Stimulated activated CD8-positive, alpha-beta memory T cell treated with anti-CD3 and anti-CD28 coated beads, Interleukin-7, amount 100 ng/mL, for 24 hours (primary cell): ENCODE measurements around the gene TLL1.

Experiments used
- DNase-seq: peaks from one replicate; pipeline ENCODE4 v3.0.0-alpha.2; 2020; ENCODE audit warnings: low read depth

The TLL1 gene

GRCh38 chr4:165872461-165873297 lies at the start of gene TLL1:
Gene TLL1, plus strand, starts transcription at chr4:165873237. Its CDS starts 668 bp downstream, at chr4:165873905.
- no peak for DNase-seq

GRCh38 chr4:165826166-165826565 lies 46.9 kb upstream of the TLL1 start:
- DNase-seq: no peak

GRCh38 chr4:165827018-165827417 lies 46.0 kb upstream of the TLL1 start:
- no peak for DNase-seq

GRCh38 chr4:165828928-165829327 lies 44.1 kb upstream of the TLL1 start:
- DNase-seq: no peak

DNA sequence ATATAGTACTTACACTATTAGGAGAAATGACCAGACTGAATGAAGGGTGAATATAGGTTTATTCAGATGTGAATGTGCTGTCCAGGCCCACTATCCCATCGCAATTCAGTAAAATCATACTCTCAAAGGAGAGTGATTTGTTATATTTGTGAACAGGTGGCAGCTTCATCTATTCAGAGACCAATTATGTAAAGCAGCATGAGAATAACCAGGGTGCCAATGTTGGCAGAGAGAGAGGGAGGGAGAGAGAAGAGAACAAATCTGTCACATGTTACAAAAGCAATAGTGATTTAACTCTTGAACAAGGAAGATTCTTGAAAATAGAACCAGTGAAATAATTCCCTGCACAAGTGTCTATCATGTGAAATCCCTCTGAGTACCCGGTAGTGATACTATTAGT lies 38.9 kb upstream of the TLL1 start:
- DNase-seq: no peak

DNA sequence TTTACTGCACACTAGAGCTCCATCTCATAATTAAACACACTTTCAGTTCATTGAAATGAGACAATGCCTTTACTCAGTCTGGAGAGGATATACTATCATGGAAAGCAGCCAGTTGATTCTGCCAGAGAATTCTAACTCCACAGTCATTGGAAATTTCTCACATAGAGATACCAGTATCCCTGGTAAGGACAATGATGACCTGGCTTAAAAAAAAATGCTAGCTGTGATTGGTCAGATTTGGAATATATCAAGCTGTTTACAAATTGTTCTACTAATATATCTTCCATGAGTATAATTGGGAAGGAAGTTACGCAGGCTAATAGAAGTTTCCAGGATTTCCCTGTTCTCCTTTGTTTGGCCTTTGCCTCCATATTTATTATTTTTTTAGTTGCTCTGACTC lies 34.5 kb upstream of the TLL1 start:
- no peak for DNase-seq

DNA sequence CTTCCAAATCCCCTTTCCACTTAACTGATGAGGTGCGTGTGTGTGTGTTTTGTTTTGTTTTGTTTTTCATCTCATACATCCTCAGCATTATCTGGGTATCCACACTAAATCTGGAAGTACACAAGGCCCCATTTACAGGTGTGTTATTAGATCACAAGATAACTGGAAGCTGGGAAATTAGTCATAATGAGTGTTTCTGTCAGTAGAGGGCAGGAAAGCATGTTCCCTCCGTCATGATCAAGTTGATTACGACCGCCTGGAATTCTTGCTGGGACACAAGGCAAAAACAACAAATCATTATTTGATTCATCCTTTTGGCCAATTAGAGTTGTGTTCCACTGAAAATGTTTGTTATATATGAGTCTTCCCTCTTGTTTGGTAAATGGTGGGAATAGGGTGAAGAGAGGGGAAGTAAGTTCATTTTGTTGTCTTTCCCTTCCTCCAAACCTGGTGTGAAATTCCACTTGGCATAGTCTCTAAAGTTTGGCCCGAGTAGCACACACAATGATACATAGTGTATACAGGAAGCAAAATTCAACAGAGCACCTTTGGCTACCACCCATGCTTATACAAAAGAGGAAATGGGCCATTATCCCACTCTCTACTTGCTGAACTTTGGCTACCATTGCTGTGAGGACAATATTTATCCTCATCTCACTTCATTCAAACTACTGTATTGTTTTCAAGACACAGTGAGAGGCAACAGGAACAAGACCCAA lies 33.3 kb upstream of the TLL1 start:
- no peak for DNase-seq

GRCh38 chr4:165842684-165843083 lies 30.4 kb upstream of the TLL1 start:
- DNase-seq: no peak

DNA sequence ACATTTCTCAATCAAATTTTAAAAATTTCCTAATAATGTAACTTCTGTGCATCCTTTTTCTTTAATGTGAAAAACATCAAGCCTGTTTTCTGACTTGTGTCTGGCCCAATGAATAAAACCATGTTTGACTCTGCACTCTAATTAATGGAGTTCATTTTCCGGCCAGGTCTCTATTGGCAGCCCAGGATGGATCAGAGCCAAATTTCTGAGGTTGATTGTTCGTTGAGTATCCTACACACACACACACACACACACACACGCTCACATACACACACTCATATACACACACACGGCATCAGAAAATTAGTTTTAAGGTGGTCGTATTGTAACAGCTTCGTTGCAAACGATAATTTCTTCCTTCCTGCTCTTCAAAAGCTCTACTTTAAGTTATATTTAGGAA lies 28.9 kb upstream of the TLL1 start:
- DNase-seq: no peak

DNA sequence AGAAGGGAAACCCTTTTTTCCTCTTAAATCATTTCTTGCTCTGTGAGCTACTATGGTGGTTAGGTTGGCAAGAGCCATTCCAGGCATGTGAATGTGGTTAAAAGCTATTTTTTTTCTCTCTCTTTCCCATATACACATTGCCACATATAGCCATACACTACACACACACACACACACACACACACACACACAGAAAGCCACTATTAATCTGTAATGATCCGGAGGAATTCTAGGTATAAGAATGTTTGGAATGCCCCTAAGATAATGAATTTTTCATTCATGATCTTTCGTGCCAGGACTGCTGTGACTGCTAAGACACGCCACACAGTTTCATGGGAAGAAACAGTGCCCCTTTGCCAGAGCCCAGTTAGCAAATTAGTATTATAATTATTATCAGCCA lies 21.8 kb upstream of the TLL1 start:
- no peak for DNase-seq

- DNase-seq: no peak
Observed at GRCh38 chr4:165855191-165855590, 17.8 kb upstream of the TLL1 start.

GRCh38 chr4:165861363-165861762 lies 11.7 kb upstream of the TLL1 start:
- no peak for DNase-seq

DNA sequence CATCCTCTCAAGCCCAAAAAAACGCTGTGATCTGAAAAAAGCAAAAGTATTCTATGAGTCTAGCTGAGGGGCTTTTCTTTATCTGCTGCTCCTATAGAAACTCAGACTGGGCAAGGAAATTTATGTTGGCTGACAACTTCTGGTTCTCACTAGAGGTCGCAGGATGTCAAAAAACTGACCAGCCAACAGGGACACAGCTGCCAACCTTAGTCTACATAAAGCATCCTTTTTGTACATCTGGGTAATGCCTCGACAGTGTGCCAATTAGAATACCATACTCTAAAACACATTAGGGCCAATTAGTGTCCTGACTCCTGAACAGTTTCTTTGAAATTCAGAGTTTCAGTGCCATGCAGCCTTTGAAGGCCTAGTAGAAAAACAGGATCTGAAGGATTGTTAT lies 8.8 kb upstream of the TLL1 start:
- no peak for DNase-seq

DNA sequence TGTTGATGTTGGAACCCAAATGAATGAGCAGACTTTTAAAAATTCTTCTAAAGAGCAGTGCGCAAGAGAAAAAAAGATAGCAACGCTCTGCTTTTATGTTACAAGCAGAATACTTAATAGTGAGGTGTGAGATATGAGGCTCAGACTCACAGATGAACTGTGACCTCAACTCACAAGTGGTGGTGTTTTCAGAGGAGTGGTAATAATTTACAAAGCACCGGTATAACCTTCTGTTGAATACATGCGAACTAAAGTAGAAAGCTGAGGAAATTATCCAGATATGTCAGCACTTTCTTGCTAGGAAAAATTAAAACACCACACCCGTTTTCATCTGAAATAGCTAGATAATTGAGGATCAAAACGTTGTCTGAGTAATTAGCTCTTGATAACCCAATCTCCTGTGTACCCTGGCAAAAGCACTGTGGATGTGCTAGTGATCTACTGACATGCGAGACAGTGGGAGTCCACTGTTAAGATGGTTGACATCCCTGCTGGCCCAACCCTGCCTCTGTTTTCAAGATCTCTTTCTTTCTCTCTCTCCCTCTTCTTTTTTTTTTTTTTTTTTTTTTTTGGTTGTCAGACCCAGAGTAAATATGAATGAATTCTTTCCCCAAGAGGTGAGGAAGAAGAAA lies 6.9 kb upstream of the TLL1 start:
- DNase-seq: no peak

GRCh38 chr4:165867961-165868360 lies 5.1 kb upstream of the TLL1 start:
- no peak for DNase-seq

DNA sequence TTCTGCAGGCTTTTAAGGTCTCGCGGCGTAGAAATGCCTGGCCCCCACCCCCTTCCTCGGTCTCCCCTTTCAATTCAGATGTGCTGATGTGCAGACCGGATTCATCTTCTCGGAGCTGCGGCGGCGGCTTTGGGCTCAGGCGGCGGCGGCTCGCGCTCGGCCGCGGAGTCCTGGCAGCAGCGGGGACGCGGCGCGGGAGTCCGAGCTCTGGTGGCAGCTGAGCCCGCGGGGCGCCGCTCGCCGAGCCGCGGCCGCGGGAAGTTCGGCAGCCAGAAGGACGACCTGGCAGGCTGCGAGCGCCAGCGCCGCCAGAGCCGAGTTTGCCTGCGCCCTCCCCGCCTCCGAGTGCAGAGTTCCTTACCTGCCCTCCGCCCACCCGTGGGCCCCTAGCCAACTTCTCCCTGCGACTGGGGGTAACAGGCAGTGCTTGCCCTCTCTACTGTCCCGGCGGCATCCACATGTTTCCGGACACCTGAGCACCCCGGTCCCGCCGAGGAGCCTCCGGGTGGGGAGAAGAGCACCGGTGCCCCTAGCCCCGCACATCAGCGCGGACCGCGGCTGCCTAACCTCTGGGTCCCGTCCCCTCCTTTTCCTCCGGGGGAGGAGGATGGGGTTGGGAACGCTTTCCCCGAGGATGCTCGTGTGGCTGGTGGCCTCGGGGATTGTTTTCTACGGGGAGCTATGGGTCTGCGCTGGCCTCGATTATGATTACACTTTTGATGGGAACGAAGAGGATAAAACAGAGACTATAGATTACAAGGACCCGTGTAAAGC lies 448 bp downstream of the TLL1 start:
- DNase-seq: no peak

DNA sequence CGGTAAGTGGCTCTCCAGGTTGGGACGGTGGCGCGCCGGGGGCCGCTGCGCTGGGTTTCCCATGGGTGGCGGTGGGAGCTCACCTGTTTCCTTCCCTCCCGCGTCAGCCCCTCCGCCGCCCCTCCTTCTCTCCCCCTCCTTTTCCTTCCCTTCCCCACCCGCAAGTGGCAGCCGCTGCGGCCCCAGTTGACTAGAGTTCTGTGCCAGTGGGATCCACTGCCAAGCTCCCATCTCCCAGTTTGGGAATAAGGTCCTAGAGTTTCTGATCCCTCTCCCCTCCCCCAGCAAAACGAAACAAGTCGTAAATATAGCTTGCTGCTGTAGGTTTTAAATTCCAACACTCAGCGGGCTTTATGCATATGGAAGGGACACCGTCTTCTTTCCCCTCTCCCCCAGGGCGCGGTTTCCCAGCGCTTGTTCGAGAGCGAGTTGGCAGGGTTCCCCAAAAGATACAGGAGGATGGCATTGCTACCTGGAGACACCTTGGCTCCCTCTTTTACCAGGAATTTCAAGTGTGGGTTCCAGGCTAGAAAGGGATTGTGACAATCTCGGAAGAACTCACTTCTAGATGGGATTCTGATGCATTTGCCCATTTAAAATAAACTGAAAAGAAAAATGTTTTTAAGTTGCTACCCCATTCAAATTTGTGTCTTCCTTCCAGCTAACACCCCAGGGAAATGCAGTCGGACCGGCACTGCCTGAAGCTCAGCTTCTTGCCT lies 1.2 kb downstream of the TLL1 start:
- no peak for DNase-seq

- no peak for DNase-seq
Observed at GRCh38 chr4:165874791-165875371, 1.8 kb downstream of the TLL1 start.

- no peak for DNase-seq
Observed at GRCh38 chr4:165875446-165875845, 2.4 kb downstream of the TLL1 start.

GRCh38 chr4:165877286-165877685 lies 4.2 kb downstream of the TLL1 start:
- DNase-seq: no peak

GRCh38 chr4:165879641-165880040 lies 6.6 kb downstream of the TLL1 start:
- DNase-seq: no peak
